Lung microvascular endothelial cell (primary cell): ENCODE measurements around the gene SPON2. TPM values are rescaled to one million over a fixed set of nuclear protein-coding genes. Genes with fewer than 3 reads are reported as not detected.

Source experiments
- DNase-seq, 2 donors: peaks; one replicate each; pipeline versions ENCODE4 v3.0.0 to v3.0.0-alpha.2; 2010; ENCODE audit warnings: low read depth in 2 of 2
- total RNA-seq: library from RNA; depleted of rRNA; stranded (reverse); fragments of >200 nt; gene quantifications from 2 replicates; pipeline ENCODE4 v1.2.1, GENCODE V29; 2014

The SPON2 gene
- total RNA-seq, result 0.40 and 0.65 TPM in 2 replicates

DNA sequence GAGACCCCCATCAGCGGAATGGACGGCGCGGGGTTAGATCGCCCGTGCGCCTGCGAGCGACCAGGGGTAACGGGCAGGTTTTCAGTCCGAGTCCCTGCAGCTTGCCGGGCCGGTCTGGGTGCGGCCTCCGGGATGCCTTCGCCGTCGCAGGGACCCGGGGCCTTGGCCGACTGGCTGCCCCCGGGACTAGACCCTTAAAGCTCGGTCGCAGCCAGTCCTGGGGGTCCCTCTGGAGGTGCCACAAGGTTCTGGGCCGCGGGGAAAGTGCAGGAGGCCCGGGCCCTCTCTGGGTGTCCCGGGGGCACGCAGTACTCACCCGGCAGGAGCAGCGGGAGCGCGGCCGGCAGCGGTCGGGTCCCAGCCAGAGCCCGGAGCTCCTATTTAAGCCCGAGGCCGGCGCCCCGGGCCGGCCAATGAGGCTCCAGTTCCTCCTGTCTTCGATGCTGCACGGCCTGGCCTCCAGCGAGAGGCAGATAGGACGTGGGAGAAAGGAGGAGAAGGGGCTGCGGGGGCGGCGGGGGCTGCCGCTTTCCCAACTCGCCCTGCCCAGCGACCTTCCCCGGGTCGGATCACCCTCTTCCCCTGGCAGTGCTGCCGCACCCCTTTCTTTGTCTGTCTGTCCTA lies at the start of gene SPON2:
SPON2 (minus strand) TSS at position 356 of the 624 bp plus-strand sequence.
- no peak for DNase-seq

DNA sequence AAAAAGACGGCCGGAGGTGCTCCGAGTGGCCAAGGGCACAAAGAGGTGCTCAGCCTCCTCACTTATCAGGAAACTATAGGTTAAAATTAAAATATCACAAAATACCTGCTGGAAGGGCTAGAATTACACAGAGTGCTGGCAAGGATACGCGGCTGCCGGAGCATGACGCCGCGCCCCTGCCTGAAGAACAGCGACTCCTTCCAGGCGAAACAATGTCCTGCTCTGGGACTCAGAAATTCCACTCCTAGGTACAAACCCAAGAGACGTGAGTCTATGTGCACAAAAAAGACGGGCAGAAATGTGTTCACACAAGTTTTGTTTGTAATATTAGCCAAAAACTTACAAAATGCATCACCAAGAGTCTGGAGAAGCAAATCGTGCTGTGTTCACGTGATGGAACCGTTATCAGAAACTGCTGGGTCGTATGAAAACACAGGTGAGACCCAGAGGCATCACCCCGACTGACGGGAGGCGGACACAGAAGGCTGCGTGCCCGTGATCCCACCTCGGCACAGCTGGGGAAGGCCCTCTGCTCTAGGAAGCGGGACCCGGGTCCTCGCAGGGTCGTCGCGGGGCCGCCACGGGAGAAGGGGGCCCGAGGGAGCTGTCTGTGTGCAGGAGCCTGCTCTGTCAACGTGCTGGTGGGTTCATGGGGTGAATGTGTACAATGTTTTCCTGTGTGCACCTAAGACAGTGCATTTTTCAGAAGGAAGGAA lies 48.9 kb upstream of the SPON2 start:
- no peak for DNase-seq

DNA sequence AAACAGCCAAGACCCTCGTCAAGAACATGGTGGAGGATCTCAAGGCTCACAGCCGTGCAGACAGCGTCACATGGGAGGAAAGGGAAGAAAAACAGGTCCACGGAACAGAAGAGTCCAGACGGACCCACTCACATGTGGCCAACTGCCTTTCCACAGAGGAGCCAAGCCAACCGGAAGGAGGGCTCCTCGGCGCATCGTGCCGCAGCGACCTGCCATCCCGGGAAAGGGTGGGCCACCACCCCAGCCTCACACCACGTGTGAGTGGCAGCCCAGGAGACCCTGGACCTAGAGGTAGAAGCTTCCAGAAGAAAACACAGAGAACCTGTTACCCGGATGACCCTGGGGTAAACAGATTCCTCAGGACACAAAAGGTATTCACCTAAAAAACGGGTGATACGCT lies 48.2 kb upstream of the SPON2 start:
- DNase-seq, result no peak

DNA sequence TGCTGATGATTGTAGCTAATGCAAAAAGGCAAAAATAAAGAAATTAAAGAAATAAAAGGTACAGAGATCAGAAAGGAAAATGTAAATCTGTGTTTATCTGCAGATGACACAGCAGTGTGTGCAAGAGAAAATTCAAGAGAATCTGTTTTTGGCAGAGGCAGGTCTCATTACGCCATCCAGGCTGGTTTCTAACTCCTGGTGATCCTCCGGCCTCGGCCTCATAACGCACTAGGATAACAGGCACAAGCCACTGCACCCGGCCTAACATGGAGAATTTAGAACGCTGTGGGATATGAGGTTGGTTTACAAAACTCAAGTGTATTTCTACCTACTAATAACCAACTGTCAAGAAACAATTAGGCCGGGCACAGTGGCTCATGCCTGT lies 47.2 kb upstream of the SPON2 start:
- DNase-seq, result no peak

DNA sequence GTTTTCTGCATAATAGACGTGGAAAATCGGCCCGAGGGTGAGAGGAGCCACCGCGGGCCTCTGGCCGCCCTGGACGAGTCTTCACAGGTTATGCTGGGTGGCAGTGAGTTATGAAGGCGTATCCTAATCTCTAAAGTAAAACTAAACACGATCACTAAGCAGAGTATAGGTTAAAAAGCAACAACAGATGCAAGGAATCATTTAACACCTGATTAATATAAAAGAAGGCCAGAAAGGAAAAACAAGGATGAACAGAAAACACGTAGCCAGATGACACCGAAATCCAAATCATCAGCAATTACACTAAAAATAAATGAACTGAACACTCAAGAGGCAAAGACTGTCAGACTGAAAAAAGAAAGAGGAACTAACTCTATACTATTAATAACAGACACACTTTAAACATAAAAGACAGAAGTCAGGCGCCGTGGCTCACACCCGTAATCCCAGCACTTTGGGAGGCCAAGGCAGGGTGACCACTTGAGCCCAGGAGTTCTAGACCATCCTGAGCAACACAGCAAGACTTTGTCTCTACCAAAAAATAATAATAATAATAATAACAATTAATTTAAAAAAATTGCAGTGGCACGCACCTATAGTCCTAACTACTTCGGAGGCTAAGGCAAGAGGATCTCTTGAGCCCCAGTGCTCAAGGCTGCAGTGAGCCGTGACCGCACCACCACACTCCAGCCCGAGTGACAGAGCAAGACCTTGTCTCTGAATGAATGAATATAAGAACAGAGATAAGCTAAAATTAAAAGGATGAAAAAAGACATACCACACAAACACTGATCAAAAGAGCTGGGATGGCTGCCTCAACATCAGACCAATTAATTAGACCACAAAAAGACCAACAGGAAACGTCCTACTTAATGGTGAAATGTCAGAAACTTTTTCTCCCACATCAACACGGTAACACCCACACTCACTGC lies 46.5 kb upstream of the SPON2 start:
- DNase-seq, result no peak

DNA sequence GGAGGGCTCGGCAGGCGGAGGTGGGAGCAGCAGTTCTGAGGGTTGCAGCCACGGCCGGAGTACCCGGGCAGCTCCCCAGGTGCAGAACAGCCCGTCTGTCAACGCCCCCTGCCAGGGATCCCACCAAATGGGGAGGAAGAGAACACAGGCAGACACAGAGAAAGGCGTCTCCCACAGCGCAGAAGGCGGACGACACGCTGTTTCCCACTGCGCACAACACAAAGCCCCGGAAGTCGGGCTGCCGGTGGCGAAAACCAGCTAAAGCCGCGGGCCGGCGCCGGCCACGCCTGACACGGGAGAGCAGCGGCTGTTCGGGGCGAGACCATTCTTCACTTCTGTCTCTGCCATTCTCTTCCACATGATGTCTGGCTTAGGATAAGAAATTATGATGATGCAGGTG lies 45.0 kb upstream of the SPON2 start:
- DNase-seq, result no peak

DNA sequence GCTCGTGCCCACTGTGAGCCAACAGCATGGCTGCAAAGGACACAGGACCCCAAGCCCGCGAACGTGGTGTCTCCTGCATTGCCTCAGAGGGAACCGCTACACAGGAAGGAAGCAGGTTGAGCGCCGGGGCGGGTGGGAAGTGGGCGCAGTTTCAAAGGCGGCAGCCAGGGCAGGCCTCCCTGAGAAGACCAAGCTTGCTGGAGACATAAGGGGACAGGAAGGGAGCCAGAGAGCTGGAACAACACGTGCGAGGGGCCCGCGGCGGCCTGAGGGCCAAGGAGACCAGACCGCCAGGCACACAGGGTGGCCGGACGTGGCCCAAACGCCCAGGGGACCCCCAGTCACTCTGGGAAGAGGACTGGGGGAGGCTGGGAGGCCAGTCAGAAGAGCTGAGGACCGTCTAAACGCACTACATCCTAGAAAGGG lies 44.5 kb upstream of the SPON2 start:
- DNase-seq, result peak; percentile 41 to 55

DNA sequence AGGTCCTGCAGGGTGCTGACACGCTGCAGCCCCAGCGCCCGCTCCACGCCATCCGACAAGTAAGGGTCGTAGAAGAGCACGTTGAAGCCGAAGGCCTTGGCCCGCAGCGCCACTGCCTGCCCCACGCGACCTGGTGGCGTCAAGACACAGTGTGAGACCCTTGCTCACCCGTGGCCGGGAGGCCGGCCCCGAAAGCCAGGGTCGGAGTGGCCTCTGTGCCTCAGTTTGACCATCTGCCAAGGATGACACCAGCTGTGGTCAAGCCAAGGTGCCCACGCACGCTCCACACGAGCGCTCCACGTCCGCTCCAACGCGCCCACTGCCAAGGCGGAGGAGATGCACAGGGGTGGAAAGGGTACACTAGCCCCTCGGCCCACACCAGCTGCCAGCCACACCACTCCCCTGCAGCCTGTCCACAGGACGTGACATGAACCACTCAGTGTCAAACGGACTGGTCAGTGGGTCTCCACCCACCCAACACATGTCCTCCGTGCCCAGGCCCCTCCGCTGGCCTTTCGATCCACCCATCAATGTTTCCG lies 43.8 kb upstream of the SPON2 start:
- DNase-seq, result no peak

DNA sequence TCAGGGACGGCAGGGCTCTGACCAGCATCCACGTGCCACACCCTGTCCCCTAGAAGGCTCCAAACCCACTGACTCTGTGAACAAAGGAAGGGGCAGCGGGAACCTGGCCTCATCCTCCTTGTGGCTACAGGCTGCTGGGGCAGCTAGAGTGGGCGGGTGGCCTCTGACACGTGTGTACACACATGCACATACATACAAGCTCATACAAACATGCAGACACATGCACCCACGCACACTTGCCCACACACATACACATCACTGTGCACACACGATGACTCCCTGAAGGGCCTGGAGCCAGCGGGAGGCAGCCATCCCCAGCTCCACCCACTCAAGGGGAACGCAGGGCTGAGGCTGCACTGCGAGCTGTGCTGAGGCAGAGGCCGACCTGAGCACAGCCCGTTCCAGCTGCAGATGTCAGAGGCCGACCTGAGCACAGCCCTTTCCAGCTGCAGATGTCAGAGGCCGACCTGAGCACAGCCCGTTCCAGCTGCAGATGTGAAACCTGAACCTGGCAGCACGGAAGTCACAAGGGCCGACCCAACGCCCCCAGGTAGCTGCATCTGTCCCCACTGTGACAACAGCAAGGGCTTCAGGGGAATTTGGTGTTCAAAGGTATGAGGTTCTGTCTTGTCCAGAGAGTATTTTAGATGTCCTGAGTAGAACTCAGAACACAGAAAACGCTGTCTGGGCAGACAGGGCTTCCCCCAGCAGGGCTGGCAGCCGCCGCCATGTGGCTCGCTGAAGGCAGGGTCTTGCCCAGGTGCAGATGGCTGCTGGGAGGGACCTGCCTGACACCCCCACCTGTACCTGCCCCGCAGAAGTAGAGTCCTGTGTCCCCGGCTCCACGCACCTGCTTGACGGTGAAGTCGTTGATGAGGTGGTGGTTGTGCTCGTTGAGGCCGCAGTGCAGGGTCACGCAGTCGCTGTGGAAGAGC lies 43.0 kb upstream of the SPON2 start:
- no peak for DNase-seq

DNA sequence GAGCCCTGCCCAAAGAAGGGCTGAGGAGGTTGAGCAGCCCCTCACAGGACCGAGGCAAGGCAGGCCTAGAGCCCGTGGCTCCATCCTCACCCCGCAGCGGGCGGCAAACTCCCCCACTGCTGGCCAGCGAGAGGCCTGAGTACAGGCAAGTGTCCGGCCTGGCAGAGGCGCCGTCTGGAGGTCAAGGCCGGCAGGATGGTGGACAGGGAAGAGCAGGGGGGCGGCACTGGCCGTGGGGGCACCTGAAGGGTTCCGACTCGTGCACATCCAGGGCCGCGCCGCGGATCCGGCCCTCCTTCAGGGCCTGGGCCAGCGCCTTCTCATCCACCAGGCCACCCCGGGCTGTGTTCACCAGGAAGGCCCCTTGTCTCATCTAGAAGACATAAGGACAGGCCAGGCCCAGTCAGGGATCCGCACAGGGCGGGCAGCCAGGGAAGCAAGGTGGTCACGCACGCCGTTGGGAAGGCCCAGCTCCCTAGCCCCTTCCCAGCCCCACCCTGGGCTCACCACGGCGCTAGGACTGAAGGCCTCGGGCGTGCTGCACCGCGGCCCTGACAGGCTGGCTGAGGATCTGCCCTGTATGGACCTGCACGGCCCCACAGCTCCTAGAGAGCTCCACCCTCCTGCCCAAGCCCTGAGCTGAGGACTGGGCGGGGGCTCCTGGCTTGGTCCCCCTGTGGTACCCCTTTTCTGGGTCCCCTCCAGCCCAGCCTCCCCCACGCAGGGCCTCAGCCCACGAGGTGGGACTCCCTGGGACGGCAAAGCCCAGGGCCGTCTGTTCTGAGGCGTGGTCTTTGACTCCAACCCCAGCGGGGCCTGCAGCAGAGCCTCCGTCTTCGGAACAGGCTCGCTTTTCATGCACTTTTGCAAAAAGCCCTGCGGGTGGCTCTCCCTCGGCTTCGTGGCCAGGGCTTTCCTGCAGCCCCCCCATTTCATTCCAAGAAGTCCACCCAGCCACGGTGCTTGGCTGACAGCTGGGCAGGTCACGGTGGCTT lies 42.0 kb upstream of the SPON2 start:
- no peak for DNase-seq

DNA sequence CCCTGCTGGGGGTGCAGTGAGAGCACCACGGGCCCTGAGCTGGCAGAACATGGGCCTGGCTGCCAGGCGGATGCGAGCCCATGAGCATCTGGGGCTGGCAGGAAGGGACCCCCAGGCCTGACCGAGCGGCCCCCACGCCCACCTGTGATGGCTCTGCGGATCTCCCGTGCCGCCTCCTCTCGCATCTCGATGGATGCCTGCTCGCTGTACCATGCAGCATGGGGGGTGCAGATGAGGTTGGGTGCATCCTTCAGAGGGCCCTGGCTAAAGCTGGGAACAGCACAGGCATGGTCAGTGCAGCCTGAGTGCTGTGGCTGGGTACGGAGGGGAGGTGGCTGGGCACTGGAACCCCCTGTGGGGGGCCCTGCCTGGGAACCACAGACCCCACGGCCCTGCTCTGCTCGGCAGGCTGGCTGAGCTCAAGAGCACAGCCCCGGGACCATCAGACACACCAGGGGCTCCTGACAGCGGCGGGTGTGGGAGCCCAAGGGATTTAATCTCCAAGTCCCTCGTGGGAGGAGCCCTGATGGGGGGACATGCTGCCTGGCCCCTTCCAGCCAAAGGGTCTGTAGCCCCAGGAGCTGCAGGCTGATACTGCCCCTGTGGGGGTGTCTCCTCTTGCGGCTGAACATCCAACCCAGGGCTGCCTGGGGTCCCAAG lies 41.1 kb upstream of the SPON2 start:
- no peak for DNase-seq

DNA sequence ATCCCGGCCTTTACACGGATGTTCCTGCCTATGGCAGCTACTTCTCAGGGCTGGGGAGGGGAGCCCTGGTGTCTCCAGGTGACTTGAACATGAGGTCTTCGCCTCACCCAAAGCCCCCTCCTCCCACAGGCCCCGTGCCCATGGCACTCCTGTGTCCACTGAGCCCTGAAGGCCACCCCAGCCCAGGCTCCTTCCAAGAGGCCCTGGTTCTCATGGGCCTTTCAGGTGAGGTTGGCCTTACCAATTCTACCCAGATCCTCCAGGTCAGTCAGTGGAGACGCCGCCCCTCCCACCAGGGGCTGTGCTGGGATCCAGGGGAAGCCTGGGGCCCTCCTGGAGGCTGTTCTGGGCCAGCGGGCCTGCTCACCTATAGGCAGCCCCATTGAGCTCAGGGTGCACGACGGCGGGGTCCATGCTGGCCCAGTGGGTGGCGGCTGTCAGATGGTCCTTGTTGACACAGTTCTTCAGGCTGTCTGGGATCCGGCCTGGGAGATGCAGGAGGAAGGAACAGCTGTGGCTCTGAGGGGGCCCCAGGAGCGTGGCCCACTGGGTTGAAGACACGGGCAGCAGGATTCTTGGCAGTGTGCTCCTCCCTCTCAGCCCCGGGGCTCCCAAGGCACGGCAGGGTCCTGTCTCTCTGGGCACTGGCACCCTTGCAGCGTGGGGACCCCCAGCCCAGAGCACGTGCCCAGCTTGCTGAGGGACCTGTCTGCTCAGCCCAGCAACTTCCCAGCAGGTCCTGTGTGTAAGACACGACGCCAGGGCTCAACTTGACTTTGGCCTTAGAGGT lies 40.4 kb upstream of the SPON2 start:
- DNase-seq, result no peak

DNA sequence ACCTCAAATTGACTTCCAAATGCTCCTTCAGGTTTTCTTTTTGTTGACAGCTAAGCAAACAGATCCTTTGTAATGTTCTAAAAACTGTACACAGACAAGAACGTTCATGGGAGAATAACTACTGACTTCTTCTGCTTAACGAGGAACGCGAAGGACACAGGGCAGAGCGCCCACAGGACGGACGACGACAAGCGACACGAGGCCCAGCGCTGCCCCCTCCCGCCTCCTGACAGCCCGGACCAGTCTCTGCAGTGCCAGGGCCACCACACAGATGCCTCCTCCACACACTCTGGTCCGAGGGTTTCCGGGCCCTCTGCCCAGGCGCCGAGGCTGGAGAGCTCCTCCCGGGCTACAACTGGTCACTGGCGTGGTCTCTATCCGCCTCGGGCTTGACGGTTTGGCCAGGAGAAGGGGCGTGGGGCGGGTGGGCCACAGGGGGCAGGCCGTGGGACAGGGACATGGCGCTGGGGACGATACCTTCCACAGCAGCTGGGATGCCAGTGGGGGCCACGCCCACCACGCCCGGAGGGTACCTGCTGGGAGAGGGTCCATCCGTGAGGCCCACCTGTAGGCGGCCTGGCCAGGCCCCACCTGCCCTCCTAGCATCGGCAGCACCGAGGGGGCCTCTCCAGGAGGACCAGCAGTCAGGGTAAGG lies 39.6 kb upstream of the SPON2 start:
- DNase-seq, result no peak

DNA sequence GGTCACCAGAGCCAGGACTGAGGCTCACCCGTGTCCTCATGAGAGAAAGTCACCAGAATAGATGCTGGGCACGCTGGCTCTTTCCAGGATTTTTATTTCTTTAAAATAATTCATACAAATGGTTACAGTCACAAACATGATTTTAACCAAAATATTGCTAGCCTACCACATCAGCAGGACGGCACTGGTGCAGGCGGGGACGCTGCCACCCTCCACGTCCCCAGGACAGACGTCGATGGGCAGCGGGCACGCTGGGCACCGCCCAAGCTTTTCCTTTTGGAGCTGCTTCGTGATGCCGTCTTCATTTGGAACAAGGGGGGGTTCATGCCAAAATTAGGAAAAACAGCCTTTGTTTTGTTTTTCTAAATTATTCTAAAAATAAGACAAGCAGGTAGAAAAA lies 39.0 kb upstream of the SPON2 start:
- no peak for DNase-seq

DNA sequence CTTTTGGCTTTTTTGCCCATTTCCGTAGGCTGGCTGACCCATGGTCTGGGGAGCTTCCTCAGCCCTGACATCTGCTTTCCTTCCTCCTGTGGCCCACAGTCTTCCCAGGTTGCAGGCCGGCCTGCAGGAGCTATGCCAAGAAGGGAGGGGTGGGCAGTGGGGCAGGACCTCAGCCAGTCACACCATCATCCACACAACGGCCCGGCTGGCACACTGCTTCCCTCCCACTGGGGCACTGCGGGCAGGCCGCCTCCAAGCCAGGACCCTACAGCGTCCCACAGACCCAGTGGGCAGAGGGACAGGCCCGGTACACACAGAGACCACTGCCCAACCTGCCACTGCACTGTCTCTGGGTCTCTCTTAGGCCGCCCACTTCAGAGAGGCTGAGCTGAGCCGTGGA lies 38.6 kb upstream of the SPON2 start:
- DNase-seq, result no peak

DNA sequence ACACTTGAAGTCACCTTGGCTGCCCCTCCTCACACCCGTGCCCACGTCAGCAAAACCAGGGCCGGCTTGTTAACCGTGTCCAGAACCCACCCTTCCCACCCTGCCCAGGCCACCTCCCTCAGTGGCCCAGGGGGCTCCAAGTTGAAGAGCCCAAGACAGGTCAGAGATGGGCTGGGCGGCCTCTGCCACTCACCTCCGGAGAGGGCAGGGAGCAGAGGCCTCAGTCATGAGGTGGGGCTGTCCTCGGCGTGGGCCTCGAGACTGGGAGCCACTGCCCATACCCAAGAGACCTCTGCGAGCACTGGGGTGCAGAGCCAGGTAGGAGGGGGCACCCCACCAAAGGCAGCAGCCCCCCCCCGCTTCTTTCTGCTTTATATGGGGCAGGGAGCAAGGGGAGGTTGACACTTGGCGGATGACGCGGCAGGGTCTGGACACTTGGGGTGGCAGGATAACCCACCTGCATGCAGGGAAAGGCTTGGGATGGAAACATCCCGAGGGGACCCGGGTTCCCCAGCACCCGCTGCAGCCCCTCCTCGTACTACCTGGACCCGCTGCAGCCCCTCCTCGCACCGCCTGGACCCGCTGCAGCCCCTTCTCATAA lies 38.0 kb upstream of the SPON2 start:
- no peak for DNase-seq

DNA sequence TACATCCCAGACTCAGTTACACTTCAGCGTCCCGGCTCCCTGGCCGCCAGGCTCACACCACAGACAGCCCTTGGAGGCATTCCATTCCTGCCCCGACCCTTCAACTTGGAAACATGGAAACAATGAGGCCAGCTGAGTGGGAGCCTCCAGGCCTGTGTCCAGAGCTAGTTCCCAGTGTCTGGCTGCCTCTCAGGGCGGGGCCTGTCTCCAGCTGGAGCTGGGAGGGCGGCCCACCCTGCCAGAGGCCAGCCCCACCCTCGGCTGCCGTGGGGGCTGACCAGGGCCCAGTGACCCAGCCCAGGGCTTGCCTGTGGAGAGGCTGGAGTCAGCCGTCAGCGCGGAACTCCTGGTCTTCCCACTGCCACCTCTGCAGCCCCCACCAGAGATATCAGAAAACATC lies 37.4 kb upstream of the SPON2 start:
- peak; percentile 38 to 68 for DNase-seq
